ENCODE data around the gene EPHB1. TPM values are rescaled to one million over a fixed set of nuclear protein-coding genes. Genes with fewer than 3 reads are reported as not detected.

EPHB1 gene
- total RNA-seq, 1 experiment from 2014 or later: 0.73 TPM

DNA sequence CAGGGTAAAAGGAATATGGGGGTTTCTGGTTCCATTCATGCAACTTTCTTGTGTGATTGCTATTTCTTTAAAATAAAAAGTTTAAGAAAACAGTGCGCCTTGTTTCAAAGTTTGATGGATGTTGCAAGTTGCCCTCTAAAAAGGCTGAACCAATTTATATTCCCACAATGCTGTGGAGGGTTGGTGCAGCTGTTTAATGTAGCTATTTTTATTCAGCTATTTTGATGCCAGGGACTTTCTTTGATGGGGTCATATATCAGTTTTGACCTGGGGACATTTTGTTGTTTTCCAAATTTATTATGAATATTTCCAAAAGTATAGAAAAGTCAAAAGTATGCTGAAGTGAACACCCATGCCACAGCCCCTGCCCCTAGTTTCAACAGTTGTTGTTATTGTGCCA is 20.5 kb downstream of the EPHB1 start:
- Mint-ChIP-seq H3K27ac (ENCODE audit: unreplicated experiment) (no peak overlapping the region), H3K4me3 (ENCODE audit: low read depth, unreplicated experiment) (no peak overlapping the region), H3K36me3 (ENCODE audit: insufficient read depth, unreplicated experiment) (no peaks in the 10 kb centered on the region), H3K9me3 (ENCODE audit: low read depth, unreplicated experiment) (no peaks in the 10 kb centered on the region), H3K27me3 (ENCODE audit: unreplicated experiment) (peaks cover 65% of the 10 kb centered on the region), H3K4me1 (ENCODE audit: low read depth, unreplicated experiment) (no peaks in the 10 kb centered on the region)
- TF ChIP-seq, protein P1, sequence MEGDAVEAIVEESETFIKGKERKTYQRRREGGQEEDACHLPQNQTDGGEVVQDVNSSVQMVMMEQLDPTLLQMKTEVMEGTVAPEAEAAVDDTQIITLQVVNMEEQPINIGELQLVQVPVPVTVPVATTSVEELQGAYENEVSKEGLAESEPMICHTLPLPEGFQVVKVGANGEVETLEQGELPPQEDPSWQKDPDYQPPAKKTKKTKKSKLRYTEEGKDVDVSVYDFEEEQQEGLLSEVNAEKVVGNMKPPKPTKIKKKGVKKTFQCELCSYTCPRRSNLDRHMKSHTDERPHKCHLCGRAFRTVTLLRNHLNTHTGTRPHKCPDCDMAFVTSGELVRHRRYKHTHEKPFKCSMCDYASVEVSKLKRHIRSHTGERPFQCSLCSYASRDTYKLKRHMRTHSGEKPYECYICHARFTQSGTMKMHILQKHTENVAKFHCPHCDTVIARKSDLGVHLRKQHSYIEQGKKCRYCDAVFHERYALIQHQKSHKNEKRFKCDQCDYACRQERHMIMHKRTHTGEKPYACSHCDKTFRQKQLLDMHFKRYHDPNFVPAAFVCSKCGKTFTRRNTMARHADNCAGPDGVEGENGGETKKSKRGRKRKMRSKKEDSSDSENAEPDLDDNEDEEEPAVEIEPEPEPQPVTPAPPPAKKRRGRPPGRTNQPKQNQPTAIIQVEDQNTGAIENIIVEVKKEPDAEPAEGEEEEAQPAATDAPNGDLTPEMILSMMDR (IDR thresholded peaks at IDR 0.05; ENCODE audit: unreplicated experiment): no peak
- CTCF ChIA-PET: no interaction called here
- BruUV-seq (replicated peaks): no TSS peak
- intact Hi-C loops (cut with micrococcal nuclease; ENCODE audit: unreplicated experiment): no loop called here
- no peak for DNase-seq

DNA sequence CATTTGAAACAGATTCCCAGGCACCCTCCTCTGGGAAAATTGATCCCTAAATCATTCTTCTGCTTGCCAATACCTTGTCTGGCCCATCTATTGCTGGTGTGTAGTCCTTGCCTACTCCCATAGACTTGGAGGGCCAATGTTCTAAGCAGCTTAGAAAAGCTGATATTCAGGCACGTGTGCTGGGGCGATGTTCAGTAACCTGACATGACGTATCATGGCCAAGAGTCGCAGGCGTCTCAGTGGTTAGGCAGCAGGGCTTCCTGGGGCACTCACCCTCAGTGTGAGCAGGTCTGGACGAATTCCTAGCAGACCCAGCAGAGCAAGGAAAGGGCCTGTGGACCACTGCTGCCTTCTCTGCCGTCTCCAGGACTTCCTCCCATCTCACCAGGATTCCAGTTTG is 21.6 kb downstream of the EPHB1 start:
- TF ChIP-seq, protein P1 (IDR thresholded peaks at IDR 0.05; ENCODE audit: unreplicated experiment): no peak
- Mint-ChIP-seq H3K4me3 (ENCODE audit: low read depth, unreplicated experiment) (no peak overlapping the region), H3K27me3 (ENCODE audit: unreplicated experiment) (peaks cover 60% of the 10 kb centered on the region), H3K4me1 (ENCODE audit: low read depth, unreplicated experiment) (no peaks in the 10 kb centered on the region), H3K9me3 (ENCODE audit: low read depth, unreplicated experiment) (no peaks in the 10 kb centered on the region), H3K27ac (ENCODE audit: unreplicated experiment) (no peak overlapping the region), H3K36me3 (ENCODE audit: insufficient read depth, unreplicated experiment) (no peaks in the 10 kb centered on the region)
- no peak for DNase-seq
- intact Hi-C loops (cut with micrococcal nuclease; ENCODE audit: unreplicated experiment): no loop called here
- CTCF ChIA-PET: no interaction called here
- BruUV-seq (replicated peaks): no TSS peak

DNA sequence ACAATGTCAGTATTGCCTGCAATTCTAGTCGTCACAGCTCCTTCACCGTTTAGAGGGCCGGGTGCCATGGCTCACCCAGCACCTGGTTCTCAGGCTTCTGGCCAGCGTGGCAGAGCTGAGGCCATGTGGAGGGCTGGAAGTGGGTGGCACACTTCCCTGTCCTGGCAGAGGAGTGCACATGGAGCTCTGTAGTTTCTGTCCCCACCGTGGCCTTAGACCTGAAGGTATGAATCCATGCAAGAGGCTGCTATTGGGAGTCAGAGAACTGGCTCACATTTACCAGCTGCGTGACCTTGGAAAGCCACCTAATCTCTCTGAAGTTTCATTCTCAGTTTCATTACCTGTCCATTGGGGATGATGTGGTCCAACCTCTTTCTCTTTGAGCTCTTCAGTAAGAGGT is 22.2 kb downstream of the EPHB1 start:
- no TSS peak for BruUV-seq (replicated peaks)
- H3K9me3 Mint-ChIP-seq (ENCODE audit: low read depth, unreplicated experiment): no peaks in the 10 kb centered on the region
- CTCF ChIA-PET: interaction anchor here (1.1 kb wide), 1 partner anchor 10 kb away, joined by 3 read pairs; no protein-coding TSS in a partner anchor

DNA sequence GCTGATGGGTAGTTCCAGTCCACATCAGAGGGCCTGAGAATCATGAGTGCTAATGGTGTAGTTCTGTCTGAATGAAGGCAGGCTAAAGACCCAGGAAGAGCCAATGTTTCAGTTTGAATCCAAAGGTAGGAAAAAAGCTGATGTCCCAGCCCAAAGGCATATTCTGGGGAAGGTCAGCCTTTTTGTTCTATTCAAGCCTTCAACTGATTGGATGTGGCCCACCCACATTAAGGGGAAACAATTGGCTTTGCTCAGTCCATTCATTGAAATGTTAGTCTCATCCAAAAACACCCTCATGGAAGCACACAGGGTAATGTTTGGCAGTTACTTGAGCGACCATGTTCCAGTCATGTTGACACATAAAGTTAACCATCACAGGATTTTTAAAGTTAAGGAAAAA is 25.9 kb downstream of the EPHB1 start:
- no peak overlapping the region for H3K27ac Mint-ChIP-seq (ENCODE audit: unreplicated experiment)
- DNase-seq: no peak
- no peaks in the 10 kb centered on the region for H3K9me3 Mint-ChIP-seq (ENCODE audit: low read depth, unreplicated experiment)
- no peaks in the 10 kb centered on the region for H3K4me1 Mint-ChIP-seq (ENCODE audit: low read depth, unreplicated experiment)
- H3K27me3 Mint-ChIP-seq (ENCODE audit: unreplicated experiment): peaks cover 63% of the 10 kb centered on the region
- H3K36me3 Mint-ChIP-seq (ENCODE audit: insufficient read depth, unreplicated experiment): no peaks in the 10 kb centered on the region
- intact Hi-C loops (cut with micrococcal nuclease; ENCODE audit: unreplicated experiment): no loop called here
- TF ChIP-seq, protein P1 (IDR thresholded peaks at IDR 0.05; ENCODE audit: unreplicated experiment): no peak
- CTCF ChIA-PET: no interaction called here
- no peak overlapping the region for H3K4me3 Mint-ChIP-seq (ENCODE audit: low read depth, unreplicated experiment)
- BruUV-seq (replicated peaks): no TSS peak

More for the DNA sequence above, 22.2 kb downstream of the EPHB1 start:
- intact Hi-C loops (cut with micrococcal nuclease; ENCODE audit: unreplicated experiment): no loop called here
- no peak for DNase-seq
- TF ChIP-seq, protein P1 (IDR thresholded peaks at IDR 0.05; ENCODE audit: unreplicated experiment): no peak
- Mint-ChIP-seq H3K36me3 (ENCODE audit: insufficient read depth, unreplicated experiment) (no peaks in the 10 kb centered on the region), H3K4me1 (ENCODE audit: low read depth, unreplicated experiment) (no peaks in the 10 kb centered on the region), H3K27me3 (ENCODE audit: unreplicated experiment) (peaks cover 58% of the 10 kb centered on the region), H3K27ac (ENCODE audit: unreplicated experiment) (no peak overlapping the region), H3K4me3 (ENCODE audit: low read depth, unreplicated experiment) (no peak overlapping the region)

Measured in Calu3 (cell line).